Endometrial microvascular endothelial cells (primary cell): ENCODE measurements around the gene PPIL4. TPM values are rescaled to one million over a fixed set of nuclear protein-coding genes. Genes with fewer than 3 reads are reported as not detected.

Source experiments
- in situ Hi-C: cut with HindIII; loops from 2 replicates; pipeline ENCODE4 v1.10.0; 2017; ENCODE audit warnings: low sequenced_read_pairs, low pct_unique_long_range_greater_than_20kb; ENCODE audit errors: inconsistent ontology term
- total RNA-seq: library from RNA; depleted of rRNA; stranded (reverse); fragments of >200 nt; gene quantifications from one replicate; pipeline ENCODE4 v1.2.3, GENCODE V29; 2015; ENCODE audit errors: inconsistent ontology term

Gene PPIL4
- total RNA-seq, 1 donor from 2014 or later, result 16.7 TPM

DNA sequence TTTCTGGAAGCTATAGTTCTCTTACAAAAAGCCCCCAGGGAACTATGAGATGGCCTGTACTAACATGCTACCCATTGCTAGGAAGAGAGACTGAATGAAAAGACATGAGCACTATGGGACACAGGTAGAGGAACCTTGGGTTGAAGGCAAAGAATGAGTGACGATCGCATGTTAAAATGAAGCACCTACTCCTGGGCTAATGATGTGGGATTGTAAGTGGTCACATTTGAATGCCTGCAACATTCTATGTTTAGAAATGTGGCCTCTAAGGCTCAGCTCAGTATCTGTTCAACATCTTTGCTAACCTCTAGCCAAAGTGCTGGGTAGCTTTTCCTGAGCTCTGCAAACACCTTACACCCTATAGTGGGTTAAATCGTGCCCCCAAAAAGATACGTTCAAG, 55.9 kb downstream of the PPIL4 start:
- in situ Hi-C loops, result no loop called here

DNA sequence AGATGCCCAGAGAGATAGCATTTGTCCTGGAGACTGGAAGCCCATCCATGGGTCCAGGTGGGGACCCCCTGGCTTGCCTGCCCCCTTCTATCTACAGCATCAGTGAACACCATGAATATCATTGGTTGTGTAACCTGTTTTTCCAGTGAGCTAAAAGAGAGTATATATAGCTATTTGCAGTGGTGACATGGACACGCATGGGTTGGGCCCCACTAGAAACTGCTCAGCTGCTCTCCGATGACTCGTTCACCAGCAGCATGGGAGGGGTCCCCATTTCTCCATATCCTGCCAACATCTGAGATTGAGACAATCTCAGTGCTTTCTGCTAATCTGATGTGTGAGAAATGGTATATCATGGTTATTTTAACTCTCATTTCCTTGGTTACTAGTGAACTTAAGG, 57.0 kb downstream of the PPIL4 start:
- in situ Hi-C loops, result no loop called here

DNA sequence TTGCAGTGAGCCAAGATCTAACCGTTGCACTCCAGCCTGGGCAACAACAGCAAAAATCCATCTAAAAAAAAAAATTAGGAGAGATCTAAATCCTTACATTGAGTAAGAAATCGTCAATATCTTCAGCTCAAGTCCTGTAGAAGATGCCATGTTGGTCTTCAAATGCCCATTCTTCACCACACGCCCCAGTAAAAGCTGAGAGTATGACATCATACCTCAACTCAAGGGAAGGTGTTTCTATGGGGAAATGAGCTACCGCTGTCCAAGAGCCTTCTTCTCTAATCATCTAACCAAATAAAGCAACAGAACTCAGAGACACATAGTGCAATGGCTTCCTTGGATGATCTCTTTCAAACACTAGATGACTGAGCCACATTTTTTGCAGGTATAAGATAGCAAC, 58.5 kb downstream of the PPIL4 start:
- in situ Hi-C loops, result no loop called here

DNA sequence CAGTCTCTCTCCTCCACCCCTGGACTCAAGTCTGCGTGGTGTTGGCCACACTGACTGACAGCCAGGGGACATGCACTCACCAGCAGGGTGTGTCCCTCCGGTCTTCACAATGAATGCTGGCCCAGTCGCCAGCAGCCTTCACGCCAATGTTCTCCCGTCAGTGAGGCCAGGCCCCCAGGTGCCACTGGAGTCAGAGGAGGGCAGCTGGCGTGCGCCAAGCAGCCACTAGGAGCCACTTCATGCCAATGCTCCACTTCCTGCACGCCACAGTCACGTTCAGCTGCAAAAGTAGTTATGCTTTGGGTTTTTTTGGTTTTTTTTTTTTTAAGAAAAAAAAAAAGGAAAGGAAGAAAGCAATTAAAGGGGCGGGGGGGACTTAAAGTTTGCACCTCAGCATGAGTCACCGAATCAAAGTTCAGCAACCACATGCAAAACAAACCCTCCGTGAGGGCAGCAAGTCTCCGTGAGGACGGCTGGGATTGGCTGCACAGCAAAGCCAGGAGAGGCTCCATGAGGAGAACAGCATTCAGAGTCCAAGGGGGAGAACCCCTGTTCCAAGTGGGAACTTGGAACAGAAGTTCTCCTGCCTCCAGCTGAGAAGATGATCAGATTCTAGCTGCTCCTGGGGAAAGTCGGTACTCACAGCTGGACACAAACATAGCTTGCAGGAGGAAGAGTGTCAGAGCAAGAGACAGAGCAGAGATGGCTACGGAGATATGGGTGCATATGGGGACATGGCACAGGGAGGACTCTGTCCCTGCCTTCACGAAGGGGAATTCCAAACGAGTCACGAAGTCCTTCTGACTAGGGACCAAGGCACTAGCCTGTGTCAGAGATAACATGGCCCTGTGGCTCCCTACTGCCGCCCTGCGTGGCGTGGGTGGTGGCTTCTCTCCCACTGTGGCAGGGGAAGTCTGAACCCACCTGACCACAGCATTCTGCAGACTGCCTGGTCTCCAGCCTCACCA, 60.8 kb downstream of the PPIL4 start, which contains the start of gene ZC3H12D:
TSS of gene ZC3H12D (minus strand) at position 282 of the 968 bp plus-strand sequence. CDS start 10,471 bp downstream, outside the sequence.
- in situ Hi-C loops, result no loop called here

DNA sequence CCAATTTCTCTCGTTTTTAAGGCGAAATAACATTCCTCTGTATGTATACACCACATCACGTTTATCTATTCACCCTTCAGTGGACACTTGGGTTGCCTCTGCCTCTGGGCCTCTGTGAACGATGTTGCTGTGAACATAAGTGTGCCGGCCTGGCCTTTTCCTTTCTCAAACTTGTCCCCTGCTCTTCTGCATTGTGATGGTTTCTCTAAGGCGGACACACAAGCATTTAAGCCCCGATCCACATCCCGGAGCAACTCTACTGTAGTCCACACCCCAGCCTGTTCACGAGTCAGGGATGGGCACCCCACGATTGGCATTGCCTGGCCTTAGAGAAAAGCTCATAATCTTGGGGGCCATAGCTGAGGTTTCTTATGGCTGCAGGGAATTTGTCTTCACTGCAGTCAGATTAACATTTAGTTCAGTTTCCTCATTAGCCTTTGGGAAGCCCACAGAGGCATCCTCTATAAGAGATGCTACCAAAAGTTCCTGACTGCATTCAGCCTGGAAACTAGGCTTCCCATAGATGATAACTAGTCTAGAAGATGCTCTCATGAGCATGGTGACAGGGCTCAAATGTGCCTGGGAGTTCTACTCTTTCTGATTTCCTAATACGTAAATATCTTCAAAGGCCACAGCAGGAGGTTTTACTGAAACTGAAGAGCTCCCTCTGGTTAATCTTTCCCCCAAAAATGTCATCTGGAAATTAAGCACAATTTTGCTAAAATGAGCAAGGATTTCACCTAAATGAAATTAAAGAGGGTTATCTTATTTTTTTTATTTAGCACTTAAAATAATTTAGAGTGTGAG, 61.8 kb downstream of the PPIL4 start:
- in situ Hi-C loops, result no loop called here

DNA sequence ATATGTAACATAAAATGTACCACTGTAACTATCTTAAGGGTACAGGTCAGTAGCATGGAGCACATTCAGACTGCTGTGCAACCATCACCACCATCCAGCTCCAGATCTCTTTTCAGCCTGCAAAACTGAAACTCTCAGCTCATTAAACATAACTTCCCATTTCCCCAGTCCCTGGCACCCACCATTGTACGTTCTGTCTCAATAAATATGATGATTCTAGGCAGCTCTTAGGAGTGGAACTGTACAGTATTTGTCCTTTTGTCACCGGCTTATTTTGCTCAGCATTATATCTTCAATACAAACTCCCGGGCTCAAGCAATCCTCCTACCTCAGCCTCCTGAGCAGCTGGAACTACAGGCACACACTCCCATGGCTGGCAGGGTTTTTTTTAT, 62.5 kb downstream of the PPIL4 start:
- in situ Hi-C loops, result no loop called here

DNA sequence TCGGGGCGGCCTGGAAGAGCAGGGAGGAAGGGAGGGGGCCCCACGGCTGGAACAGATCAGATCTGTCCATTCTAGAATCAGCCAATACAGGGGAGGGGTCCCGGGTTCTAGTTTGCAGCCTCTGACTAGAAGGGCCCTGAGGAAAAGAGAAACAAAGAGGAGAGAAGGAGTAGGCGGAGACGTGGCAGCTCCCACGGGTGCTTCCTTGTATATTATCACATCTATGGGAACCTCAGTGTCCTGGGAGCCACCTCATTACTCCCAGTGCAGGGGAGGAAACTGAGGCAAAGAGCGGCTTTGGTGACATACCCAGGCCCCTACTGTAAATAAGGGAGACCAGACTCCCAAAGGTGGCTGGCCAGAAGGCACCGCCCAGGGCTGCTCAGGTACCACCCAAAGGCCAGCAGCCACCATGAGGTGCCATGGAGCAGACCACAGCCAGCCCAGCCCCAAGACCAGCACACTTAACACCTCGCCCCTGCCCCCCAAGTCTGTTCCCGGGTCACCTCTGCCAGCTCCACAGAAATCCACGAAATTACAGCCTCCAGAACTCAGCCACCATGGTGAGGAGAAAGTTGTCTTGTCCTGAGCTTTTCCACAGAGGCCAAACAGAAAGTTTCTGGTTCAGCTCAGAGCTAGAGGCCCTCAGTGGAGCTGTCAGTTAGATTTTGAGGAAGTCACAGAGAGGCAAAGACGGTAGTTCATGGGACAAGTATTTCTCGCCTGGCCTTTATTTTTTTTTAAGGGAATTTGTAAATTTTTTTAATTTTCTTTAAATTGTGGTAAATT, 63.1 kb downstream of the PPIL4 start:
- in situ Hi-C loops, result no loop called here

DNA sequence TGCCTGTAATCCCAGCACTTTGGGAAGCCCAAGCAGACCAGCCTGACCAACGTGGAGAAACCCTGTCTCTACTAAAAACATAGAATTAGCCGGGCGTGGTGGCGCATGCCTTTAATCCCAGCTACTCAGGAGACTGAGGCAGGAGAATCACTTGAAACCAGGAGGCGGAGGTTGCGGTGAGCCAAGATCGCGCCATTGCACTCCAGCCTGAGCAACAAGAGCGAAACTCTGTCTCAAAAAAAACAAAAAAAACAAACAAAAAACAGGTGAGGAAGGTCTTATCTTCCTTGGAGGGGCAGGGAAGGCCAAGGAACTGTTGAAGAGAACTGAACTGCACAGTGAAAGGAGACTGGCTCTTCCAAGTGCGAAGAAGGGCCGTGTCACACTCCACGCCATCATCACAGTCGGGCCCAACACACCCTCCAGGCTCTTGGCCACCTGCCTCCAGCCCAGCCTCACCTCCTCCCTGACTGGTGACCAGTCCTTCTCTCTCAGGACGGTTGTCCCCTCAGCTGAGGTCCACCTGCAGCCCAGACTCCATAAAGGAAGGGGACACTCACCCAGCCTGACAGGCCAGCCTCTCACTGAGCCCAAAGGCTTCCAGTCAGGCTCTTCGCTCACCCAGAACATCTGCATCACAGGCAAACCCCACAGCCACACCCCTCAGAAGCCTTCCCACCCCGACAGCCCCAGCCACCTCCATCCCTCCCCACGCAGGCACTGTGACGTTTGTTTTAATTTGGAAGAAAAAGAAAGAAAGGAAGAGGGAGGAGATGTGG, 65.2 kb downstream of the PPIL4 start:
- in situ Hi-C loops, result no loop called here

DNA sequence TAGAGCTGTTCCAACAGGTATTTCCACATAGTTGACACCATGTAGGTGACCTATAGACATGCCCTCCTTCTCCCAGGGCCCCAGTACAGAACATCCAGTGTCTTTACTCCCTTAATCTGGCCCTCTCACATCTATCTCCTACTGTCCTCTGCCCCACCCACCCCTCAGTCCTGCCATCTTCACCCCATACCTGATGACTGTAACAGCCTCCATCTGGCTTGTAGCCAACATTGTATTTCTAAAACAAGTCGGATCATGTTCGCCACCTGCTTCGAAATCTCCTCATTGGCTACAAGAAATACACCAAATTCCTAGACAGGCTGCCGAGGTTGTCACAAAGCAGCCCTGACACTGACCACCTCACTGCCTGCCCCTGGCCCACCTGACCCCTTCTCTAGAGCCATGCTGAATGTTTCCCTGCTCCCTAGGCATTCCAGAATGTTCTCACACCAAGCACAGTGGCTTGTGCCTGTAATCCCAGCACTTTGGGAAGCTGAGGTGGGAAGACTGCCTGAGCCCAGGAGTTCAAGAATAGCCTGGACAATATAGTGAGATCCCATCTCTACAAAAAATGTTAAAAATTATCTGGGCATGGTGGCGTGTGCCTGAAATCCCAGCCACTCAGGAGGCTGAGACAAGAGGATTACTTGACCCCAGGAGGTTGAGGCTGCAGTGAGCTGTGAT, 67.1 kb downstream of the PPIL4 start:
- in situ Hi-C loops, result no loop called here

DNA sequence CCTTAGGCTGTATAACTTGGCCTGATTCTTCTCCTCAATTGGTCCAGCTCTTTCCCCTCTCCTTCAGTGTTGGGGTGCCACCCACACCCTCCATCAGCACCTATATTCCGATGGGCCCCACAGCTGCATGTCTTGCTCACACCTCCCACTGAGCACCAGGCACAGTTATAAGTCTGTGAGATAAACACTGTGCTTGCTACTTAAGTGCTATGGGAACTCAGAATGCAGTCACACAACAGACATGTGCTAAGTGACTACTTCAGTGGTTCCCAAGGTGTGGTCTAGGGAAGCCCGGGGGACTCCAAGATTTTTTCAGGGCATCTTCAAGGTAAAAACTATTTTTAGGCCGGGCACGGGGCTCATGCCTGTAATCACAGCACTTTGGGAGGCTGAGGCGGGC, 68.3 kb downstream of the PPIL4 start:
- in situ Hi-C loops, result no loop called here

DNA sequence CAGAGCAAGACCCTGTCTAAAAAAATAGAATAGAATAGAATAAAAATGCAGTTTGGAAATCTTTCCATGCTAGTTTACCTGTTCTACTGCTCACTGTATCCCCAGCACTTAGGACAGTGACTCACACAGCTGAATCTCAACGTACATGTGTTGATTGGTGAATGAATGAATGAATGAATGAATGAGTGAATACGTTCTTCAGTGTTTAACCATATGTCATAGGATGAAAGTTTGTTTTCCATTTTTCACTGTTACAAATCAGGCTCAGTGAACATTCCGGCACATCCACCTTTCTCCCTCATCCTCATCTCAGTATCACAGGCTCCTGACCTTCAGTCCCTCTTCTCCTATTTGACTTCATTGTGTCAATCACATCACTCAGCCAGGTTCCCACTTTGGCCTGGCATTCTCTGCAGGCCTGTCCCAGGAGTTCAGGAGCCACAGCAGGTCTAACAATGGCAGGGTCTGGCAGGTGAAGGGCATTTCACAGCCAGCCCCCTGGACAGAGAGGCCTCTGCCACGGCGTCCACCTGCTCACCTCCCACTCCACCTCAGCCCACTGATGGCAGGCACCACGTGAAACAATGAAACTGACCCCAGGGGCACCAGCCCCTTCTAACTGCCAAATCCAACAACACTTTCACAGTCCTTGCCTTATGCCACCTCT, 68.9 kb downstream of the PPIL4 start:
- in situ Hi-C loops, result no loop called here

DNA sequence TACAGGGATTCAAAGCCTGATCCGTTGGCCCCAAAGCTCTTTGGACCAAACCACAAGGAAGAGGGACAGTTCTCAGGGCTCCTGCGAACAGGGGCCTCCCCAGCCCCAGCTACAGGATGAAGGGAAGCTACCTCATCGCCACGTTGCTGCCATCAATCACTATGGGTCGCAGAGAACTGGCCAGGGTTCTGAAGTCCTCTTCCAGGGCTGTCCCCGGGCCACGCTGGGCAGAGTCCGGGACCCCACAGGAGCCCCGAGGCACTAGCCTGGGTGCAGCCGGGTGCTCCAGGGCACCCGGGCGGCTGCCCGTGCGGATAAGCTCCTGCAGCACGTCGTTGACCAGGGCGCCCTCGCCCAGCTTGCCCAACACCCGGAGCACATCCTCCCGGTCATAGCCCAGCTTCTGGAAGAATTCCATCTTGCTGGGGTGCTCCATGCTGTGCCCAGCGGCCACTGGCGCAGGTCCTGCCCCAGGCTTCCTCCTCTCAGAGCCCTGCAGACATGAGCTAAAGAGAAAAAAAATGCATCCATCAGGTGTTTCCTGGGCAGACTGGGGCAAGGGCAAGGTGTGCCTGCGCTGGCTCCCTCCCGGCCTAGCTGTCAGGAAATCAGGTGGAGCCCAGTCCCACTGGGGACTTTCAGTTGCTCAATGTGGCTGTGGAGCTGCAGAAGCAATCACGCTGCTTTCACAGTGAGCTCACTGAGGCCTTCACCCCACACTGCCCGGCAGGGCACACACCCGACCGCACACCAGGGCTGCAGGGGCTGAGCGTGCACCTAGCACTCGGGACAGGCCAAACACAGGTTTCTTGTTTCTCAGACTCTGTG, 71.5 kb downstream of the PPIL4 start:
- in situ Hi-C loops, result no loop called here

DNA sequence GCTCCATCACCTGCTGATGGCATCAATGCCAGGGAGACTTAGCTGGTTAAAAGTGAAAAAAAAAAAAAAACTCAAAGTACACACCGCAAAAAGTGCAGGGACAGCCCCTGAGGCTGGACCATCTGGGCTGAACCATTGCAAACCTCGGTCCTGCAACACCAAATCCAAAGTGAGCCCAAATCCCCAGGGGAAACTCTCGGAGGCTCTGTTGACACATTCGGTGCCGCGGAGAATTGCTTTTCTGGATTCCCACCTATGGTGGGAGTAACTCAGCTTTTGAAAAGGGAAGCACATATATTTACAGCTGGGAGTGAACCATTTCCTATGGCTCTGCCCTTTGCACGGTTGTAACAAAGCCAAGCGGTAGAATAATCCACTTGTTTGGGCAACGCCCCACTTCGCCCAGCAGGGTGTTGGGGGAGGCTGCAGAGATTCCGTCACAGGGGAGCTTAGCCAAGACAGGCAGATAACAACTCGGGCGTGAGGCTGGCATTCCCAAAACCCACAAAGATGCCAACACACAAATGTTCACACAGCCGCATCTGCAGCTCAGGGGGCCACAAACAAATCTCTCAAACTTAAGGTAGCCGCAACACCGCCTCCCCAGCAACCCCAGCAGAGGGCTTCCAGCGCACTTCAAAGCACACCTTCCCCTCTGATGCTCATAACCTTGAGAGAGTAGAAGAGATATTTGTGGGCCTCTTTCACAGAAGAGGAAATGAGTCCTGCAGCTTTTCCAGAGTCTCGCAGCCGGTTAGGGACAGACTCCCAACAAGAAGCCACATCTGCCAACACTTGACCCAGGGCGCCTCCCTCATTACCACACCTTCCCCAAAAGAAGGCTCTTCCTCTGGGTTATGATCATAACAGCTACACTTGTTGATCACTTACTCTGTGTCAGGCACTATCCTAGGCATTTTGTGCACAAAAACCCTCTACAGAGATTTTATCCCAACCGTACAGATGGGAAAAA, 72.5 kb downstream of the PPIL4 start:
- in situ Hi-C loops, result no loop called here

DNA sequence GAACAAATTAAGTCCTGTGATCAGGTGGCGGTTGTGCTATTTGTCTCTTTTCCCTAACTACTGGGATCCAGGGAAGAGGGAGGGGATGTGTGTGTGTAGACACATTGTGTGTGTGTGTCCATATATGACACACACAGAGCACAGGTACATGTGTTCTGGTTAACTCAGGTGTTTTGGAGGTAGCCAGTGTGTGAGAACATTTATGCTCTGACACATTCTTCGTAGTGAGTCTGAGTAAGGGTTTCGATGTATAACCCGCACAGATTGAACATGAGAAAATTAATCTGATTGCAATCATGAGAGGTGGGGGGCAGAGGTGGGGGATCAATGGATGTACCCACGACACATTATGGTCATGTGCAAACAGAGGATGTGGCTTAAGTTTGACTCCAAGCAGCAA, 73.6 kb downstream of the PPIL4 start:
- in situ Hi-C loops, result no loop called here

DNA sequence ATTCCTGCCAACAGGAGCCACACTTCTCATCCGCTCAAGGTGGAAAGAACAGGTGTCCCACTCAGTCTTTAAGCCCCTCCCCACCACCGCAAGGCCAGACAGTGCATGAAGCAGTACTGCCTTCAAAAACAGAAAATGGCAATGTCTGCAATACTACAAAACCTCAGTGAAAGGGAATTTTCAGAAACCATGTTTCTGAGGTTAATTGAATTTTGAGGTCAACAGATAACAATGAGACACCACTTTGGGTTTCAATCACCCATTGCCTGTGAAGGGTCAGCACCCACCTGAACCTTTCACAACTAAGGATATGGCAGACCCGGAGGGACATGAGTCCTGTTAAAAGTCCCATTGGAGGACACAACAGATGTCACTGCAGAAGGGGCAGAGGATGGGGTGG, 74.0 kb downstream of the PPIL4 start:
- in situ Hi-C loops, result no loop called here

DNA sequence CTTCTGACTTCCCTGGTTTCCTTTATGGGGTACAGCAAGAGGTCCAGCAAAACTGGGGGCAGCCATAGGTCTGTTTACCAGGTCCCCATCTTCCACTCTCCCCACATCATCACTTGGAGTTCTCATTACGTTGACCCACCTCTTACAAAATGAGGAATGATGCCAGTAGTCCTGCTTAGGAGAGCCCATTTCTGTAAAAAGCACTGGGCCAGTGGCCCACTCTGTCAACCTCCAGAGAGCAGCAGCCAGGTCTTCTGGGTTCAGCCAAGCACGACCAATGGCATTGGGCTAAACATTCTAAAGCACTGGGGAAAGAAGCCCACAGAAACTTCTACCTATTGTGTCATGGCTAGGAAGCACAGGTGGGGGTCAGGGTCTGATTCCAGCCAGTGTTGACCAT, 74.9 kb downstream of the PPIL4 start:
- in situ Hi-C loops, result no loop called here
